Neural cell (in vitro differentiated cells): Measurements from ENCODE around the gene SLC6A2. TPM values are rescaled to one million over a fixed set of nuclear protein-coding genes. Genes with fewer than 3 reads are reported as not detected.

ENCODE experiments used
- H2AFZ ChIP-seq: fragments of 200-600, 300-800 bp; sonication (generic), shearing (Covaris generic); 2 replicates; pipeline ENCODE4 v1.6.0; 2014; ENCODE audit warnings: low read depth, mild to moderate bottlenecking, antibody characterized with exemption, low read length, moderate library complexity
- H3F3A ChIP-seq: fragments of 200-600 bp; shearing (Covaris generic); 2 replicates; pipeline ENCODE4 v1.6.1; 2016; ENCODE audit warnings: mild to moderate bottlenecking, moderate library complexity, mixed read lengths, antibody characterized with exemption, low read length; ENCODE audit not compliant: insufficient read depth, poor library complexity, severe bottlenecking
- H3K27ac ChIP-seq: fragments of 200-600, 300-800 bp; sonication (generic), shearing (Covaris generic); 2 replicates; pipeline ENCODE4 v1.5.1; 2014; ENCODE audit warnings: mild to moderate bottlenecking, low read length, moderate library complexity
- H3K27me3 ChIP-seq: fragments of 300-800, 200-600 bp; sonication (generic), shearing (Covaris generic); 2 replicates; pipeline ENCODE4 v1.6.0; 2014; ENCODE audit warnings: mild to moderate bottlenecking, low read depth, low read length, moderate library complexity; ENCODE audit not compliant: insufficient read depth
- H3K36me3 ChIP-seq: fragments of 300-800, 200-600 bp; sonication (generic), shearing (Covaris generic); 2 replicates; pipeline ENCODE4 v1.5.1; 2014; ENCODE audit warnings: mild to moderate bottlenecking, antibody characterized with exemption, low read length, moderate library complexity; ENCODE audit not compliant: insufficient read depth
- H3K4me2 ChIP-seq: fragments of 300-800, 200-600 bp; sonication (generic), shearing (Covaris generic); 2 replicates; pipeline ENCODE4 v1.6.0; 2014; ENCODE audit warnings: mild to moderate bottlenecking, low read length
- H3K4me3 ChIP-seq: fragments of 300-800, 200-600 bp; sonication (generic), shearing (Covaris generic); 2 replicates; pipeline ENCODE4 v1.5.1; 2014; ENCODE audit warnings: mild to moderate bottlenecking, low read length, moderate library complexity
- H3K79me2 ChIP-seq: fragments of 200-600 bp; shearing (Covaris generic); replicated peaks from 2 replicates; pipeline ENCODE4 v1.6.0; 2014; ENCODE audit warnings: mild to moderate bottlenecking, low read length, moderate library complexity; ENCODE audit not compliant: insufficient read depth
- H3K9ac ChIP-seq: fragments of 300-800, 200-600 bp; sonication (generic), shearing (Covaris generic); 2 replicates; pipeline ENCODE4 v1.6.1; 2016; ENCODE audit warnings: mild to moderate bottlenecking, low read length, mixed read lengths
- H3K9me2 ChIP-seq: fragments of 200-600 bp; shearing (Covaris generic); 2 replicates; pipeline ENCODE4 v1.6.1; 2016; ENCODE audit warnings: mild to moderate bottlenecking, low read length, mixed read lengths; ENCODE audit not compliant: insufficient read depth
- H3K9me3 ChIP-seq: fragments of 200-600, 300-800 bp; sonication (generic), shearing (Covaris generic); 2 replicates; pipeline ENCODE4 v1.6.1; 2016; ENCODE audit warnings: mild to moderate bottlenecking, mixed run types, low read length, moderate library complexity, mixed read lengths
- H4K20me1 ChIP-seq: fragments of 200-600 bp; shearing (Covaris generic); 2 replicates; pipeline ENCODE4 v1.6.1; 2016; ENCODE audit warnings: mild to moderate bottlenecking, mixed run types; ENCODE audit not compliant: insufficient read depth
- EP300 ChIP-seq: fragments of 450-650 bp; conservative IDR thresholded peaks from 2 replicates; pipeline ENCODE4 v1.6.1; 2014; ENCODE audit warnings: antibody characterized with exemption, mild to moderate bottlenecking, moderate library complexity; ENCODE audit not compliant: poor library complexity, severe bottlenecking
- EZH2 ChIP-seq: fragments of 200-600, 300-800 bp; shearing (Covaris generic), sonication (generic); IDR thresholded peaks from 2 replicates; pipeline ENCODE4 v1.6.1; 2014; ENCODE audit warnings: antibody characterized with exemption, low read length, borderline replicate concordance, mild to moderate bottlenecking; ENCODE audit not compliant: insufficient read depth, poor library complexity, severe bottlenecking
- MXI1 ChIP-seq: fragments of 450-650 bp; conservative IDR thresholded peaks from 2 replicates; pipeline ENCODE4 v1.6.1; 2014; ENCODE audit warnings: antibody characterized with exemption, mild to moderate bottlenecking; ENCODE audit not compliant: poor library complexity, severe bottlenecking
- POLR2AphosphoS5 ChIP-seq: IDR thresholded peaks from 2 replicates; pipeline ENCODE4 v1.6.1; 2012
- RAD21 ChIP-seq: fragments of 450-650 bp; conservative IDR thresholded peaks from 2 replicates; pipeline ENCODE4 v1.6.1; 2014; ENCODE audit warnings: antibody characterized with exemption, mild to moderate bottlenecking, moderate library complexity
- SMC3 ChIP-seq: fragments of 450-650 bp; conservative IDR thresholded peaks from 2 replicates; pipeline ENCODE4 v1.6.1; 2014; ENCODE audit warnings: antibody characterized with exemption, mild to moderate bottlenecking, moderate library complexity; ENCODE audit not compliant: poor library complexity
- TAF1 ChIP-seq: IDR thresholded peaks from 2 replicates; pipeline ENCODE4 v1.6.1; 2012; ENCODE audit warnings: low read depth
- polyA plus RNA-seq: library from polyadenylated mRNA; depleted of rRNA; stranded (reverse); fragments of >200 nt; gene quantifications from 2 replicates; pipeline ENCODE4 v1.2.3, GENCODE V29; 2014
- TF ChIP-seq, protein P1 (sequence below): IDR thresholded peaks from 2 replicates; pipeline ENCODE4 v1.6.1; 2012; ENCODE audit warnings: borderline replicate concordance
- TF ChIP-seq, protein P2 (sequence below): fragments of 450-650 bp; IDR thresholded peaks from 2 replicates; pipeline ENCODE4 v1.5.1; 2014; ENCODE audit warnings: antibody characterized with exemption, mild to moderate bottlenecking, moderate library complexity; ENCODE audit not compliant: poor library complexity, severe bottlenecking

The SLC6A2 gene
- polyA plus RNA-seq, 1 donor from 2014 or later = not detected

DNA sequence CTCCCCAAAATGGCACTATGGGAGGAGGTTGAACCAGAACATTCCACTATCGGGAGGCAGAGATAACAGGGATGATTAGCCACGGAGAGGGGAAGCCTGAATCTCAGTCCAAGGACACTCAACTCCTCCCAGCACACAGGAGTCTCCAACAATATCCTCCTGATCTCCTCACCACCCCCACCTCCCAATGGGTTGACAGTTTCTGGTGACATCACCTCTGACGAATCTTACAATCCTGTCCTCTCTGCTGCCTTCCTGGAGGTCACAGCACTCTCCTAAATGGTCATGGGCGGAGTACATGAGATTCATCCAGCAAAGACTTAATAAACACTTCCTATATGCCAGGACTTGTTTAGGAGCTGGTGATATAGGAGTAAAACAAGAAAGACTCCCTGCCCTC lies 80.9 kb downstream of the SLC6A2 start:
- Histone ChIP-seq H3K9me2 (no peaks in the 10 kb centered on the region), H3K4me3 (no peak overlapping the region), H3K27me3 (no peaks in the 10 kb centered on the region), H2AFZ (no peak overlapping the region), H3K4me2 (no peak overlapping the region), H3K9ac (no peak overlapping the region), H4K20me1 (no peaks in the 10 kb centered on the region), H3K9me3 (no peaks in the 10 kb centered on the region), H3K79me2 (no peaks in the 10 kb centered on the region), H3K36me3 (no peaks in the 10 kb centered on the region), H3K27ac (no peak overlapping the region), H3F3A (no peaks in the 10 kb centered on the region)
- TF ChIP-seq EZH2 (no peak), EP300 (no peak), MXI1 (no peak), POLR2AphosphoS5 (no peak), SMC3 (no peak), RAD21 (no peak), TAF1 (no peak)
- TF ChIP-seq, protein P1, sequence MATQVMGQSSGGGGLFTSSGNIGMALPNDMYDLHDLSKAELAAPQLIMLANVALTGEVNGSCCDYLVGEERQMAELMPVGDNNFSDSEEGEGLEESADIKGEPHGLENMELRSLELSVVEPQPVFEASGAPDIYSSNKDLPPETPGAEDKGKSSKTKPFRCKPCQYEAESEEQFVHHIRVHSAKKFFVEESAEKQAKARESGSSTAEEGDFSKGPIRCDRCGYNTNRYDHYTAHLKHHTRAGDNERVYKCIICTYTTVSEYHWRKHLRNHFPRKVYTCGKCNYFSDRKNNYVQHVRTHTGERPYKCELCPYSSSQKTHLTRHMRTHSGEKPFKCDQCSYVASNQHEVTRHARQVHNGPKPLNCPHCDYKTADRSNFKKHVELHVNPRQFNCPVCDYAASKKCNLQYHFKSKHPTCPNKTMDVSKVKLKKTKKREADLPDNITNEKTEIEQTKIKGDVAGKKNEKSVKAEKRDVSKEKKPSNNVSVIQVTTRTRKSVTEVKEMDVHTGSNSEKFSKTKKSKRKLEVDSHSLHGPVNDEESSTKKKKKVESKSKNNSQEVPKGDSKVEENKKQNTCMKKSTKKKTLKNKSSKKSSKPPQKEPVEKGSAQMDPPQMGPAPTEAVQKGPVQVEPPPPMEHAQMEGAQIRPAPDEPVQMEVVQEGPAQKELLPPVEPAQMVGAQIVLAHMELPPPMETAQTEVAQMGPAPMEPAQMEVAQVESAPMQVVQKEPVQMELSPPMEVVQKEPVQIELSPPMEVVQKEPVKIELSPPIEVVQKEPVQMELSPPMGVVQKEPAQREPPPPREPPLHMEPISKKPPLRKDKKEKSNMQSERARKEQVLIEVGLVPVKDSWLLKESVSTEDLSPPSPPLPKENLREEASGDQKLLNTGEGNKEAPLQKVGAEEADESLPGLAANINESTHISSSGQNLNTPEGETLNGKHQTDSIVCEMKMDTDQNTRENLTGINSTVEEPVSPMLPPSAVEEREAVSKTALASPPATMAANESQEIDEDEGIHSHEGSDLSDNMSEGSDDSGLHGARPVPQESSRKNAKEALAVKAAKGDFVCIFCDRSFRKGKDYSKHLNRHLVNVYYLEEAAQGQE = no peak
- TF ChIP-seq, protein P2, sequence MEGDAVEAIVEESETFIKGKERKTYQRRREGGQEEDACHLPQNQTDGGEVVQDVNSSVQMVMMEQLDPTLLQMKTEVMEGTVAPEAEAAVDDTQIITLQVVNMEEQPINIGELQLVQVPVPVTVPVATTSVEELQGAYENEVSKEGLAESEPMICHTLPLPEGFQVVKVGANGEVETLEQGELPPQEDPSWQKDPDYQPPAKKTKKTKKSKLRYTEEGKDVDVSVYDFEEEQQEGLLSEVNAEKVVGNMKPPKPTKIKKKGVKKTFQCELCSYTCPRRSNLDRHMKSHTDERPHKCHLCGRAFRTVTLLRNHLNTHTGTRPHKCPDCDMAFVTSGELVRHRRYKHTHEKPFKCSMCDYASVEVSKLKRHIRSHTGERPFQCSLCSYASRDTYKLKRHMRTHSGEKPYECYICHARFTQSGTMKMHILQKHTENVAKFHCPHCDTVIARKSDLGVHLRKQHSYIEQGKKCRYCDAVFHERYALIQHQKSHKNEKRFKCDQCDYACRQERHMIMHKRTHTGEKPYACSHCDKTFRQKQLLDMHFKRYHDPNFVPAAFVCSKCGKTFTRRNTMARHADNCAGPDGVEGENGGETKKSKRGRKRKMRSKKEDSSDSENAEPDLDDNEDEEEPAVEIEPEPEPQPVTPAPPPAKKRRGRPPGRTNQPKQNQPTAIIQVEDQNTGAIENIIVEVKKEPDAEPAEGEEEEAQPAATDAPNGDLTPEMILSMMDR = no peak

DNA sequence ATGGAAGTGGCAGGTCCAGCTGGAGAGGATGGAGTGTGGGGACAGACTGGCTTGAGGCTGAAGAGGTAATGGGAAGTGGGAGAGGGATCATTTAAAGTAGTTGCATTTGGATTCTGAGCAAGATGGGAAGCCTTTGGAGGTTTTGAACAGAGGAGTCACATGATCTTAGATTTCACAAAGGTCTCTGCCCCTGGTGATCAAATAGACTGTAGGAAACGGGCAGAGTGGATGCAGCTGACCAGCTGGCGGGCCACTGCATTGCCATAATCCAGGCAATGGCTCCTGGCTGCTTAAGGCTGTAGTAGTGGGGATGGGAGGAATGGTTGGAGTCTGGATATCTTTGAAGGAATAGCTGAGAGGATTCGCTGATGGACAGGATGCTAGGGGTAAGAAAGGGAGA lies 81.5 kb downstream of the SLC6A2 start:
- H4K20me1 ChIP-seq = no peaks in the 10 kb centered on the region
- H3K4me2 ChIP-seq = no peak overlapping the region
- H3K27ac ChIP-seq = no peak overlapping the region
- H3K27me3 ChIP-seq = no peaks in the 10 kb centered on the region
- no peaks in the 10 kb centered on the region for H3K36me3 ChIP-seq
- H3K9ac ChIP-seq = no peak overlapping the region
- H3K9me2 ChIP-seq = no peaks in the 10 kb centered on the region
- H3K4me3 ChIP-seq = no peak overlapping the region
- H3K9me3 ChIP-seq = no peaks in the 10 kb centered on the region
- no peaks in the 10 kb centered on the region for H3K79me2 ChIP-seq
- no peak overlapping the region for H2AFZ ChIP-seq
- no peaks in the 10 kb centered on the region for H3F3A ChIP-seq
- TF ChIP-seq, protein P1 = no peak
- TF ChIP-seq RAD21 = no peak
- TF ChIP-seq SMC3 = no peak
- TF ChIP-seq, protein P2 = no peak
- no peak for TF ChIP-seq EP300
- TF ChIP-seq MXI1 = no peak
- TF ChIP-seq EZH2 = no peak
- TF ChIP-seq TAF1 = no peak
